GM12801 (cell line): ENCODE data around the gene LIPK.

ENCODE experiments used
- CTCF ChIP-seq: IDR thresholded peaks from one replicate; pipeline ENCODE4 v1.5.1; 2011; ENCODE audit warnings: control low read depth; ENCODE audit not compliant: insufficient read length; ENCODE audit errors: extremely low read depth

LIPK gene

GRCh38 chr10:88705958-88706357 lies at the start of gene LIPK:
Gene LIPK (plus strand): TSS chr10:88706249. CDS start chr10:88724544, 18,295 bp downstream.
- TF ChIP-seq CTCF, result no peak

- no peak for TF ChIP-seq CTCF
Measured at GRCh38 chr10:88657901-88658300, 48.1 kb upstream of the LIPK start.

- TF ChIP-seq CTCF, result no peak
Measured at GRCh38 chr10:88659725-88660597, 46.1 kb upstream of the LIPK start.

- no peak for TF ChIP-seq CTCF
Measured at GRCh38 chr10:88660598-88660884, 45.5 kb upstream of the LIPK start.

GRCh38 chr10:88661018-88661417 lies 45.0 kb upstream of the LIPK start:
- TF ChIP-seq CTCF, result no peak

GRCh38 chr10:88661577-88661976 lies 44.5 kb upstream of the LIPK start:
- TF ChIP-seq CTCF, result no peak

- no peak for TF ChIP-seq CTCF
Measured at GRCh38 chr10:88664142-88664541, 41.9 kb upstream of the LIPK start, which contains the start of gene LIPF. Gene LIPF (plus strand): TSS chr10:88664442. CDS start chr10:88667298, 2,856 bp downstream.
